ENCODE results near the gene MAD1L1. TPM values are rescaled to one million over a fixed set of nuclear protein-coding genes. Genes with fewer than 3 reads are reported as not detected.
A peak's percentile ranks its signal among the peaks of the same experiment; 100 is the strongest.

MAD1L1 gene
- total and polyA plus RNA-seq, 2 donors, result 23.1 to 27.4 TPM

GRCh38 chr7:1990001-1990670 is 242.6 kb downstream of the MAD1L1 start:
- H3K4me1 ChIP-seq (ENCODE audit: insufficient read depth), result no peaks in the 10 kb centered on the region
- no peak overlapping the region for H3K27ac ChIP-seq (ENCODE audit: low read depth)
- WGBS, result 72% methylated on average over 24 of the region's 24 CpGs
- DNase-seq (ENCODE audit: extremely low spot score), result no peak
- no peak overlapping the region for H3K4me3 ChIP-seq (ENCODE audit: low read depth, low read length)
- H3K36me3 ChIP-seq (ENCODE audit: insufficient read depth), result no peaks in the 10 kb centered on the region

DNA sequence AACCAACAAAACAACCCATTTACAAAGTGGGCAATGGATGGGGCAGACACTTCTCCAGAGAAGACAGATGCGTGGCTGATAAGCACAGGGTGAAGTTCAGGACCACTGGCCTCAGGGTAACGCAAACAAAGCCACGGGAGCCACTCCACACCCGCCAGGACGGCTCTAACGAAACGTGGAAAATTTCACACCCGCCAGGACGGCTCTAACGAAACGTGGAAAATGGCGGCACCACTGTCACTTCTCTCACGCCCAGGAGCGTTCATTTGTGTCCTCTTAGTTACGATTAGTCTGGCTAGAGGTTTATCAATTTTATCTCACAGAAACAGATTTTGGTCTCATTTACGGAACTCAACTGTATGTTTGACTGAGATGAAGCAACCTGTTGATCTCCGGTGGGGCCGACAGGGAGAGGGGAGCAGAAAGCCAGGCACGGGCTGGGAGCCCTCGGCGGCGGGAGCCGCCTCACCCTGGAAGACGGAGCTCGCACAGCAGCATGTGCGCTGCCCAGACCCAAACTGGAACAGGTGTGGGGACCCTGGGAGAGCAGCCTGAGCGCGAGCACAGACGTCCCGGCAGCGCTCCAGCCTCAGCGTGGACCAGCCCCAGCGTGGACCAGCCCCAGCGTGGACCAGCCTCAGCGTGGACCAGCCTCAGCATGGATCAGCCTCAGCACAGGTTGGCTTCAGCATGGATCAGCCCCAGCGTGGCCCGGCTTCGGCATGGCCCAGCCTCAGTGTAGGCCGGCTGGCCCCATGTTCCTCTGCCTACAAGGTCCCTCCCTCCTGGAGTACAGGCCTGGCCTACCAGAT is 243.5 kb downstream of the MAD1L1 start:
- Histone ChIP-seq H3K36me3 (ENCODE audit: insufficient read depth) (no peaks in the 10 kb centered on the region), H3K27ac (ENCODE audit: low read depth) (no peak overlapping the region), H3K4me1 (ENCODE audit: insufficient read depth) (no peaks in the 10 kb centered on the region), H3K4me3 (ENCODE audit: low read depth, low read length) (no peak overlapping the region)
- DNase-seq (ENCODE audit: extremely low spot score), result no peak
- WGBS, result 96% methylated on average over 39 of the region's 39 CpGs

- no peak overlapping the region for H3K27ac ChIP-seq (ENCODE audit: low read depth)
- DNase-seq (ENCODE audit: extremely low spot score), result no peak
- no peak overlapping the region for H3K4me3 ChIP-seq (ENCODE audit: low read depth, low read length)
- H3K4me1 ChIP-seq (ENCODE audit: insufficient read depth), result no peaks in the 10 kb centered on the region
- no peaks in the 10 kb centered on the region for H3K36me3 ChIP-seq (ENCODE audit: insufficient read depth)
- 97% methylated on average over 17 of the region's 17 CpGs for WGBS
These were observed 244.2 kb downstream of the MAD1L1 start for GRCh38 chr7:1988533-1988930.

GRCh38 chr7:1987591-1988532 is 244.9 kb downstream of the MAD1L1 start:
- 97% methylated on average over 43 of the region's 43 CpGs for WGBS
- H3K4me1 ChIP-seq (ENCODE audit: insufficient read depth), result no peaks in the 10 kb centered on the region
- no peak overlapping the region for H3K4me3 ChIP-seq (ENCODE audit: low read depth, low read length)
- no peak overlapping the region for H3K27ac ChIP-seq (ENCODE audit: low read depth)
- H3K36me3 ChIP-seq (ENCODE audit: insufficient read depth), result no peaks in the 10 kb centered on the region
- no peak for DNase-seq (ENCODE audit: extremely low spot score)

DNA sequence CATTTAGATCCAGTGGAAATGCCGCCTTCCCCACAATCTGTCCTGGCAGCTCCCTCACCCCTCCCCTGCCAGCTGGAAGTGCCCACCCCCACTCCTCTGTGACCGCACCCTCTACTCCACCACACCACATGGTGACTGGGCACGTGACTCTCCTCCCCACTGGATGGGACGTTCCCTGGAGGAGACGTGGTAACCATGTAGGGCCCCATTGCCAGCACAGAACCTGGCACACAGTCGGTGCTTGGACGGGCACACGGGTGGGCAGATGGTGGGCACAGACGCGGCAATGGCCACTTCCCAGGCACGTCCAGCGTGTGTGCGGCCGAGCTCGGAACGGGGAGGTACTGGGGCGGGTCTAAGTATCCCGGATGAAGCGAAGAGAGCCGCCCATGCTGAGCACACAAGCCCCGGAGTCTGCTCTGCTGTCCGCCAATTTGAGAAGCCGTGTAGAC is 245.6 kb downstream of the MAD1L1 start:
- WGBS, result 95% methylated on average over 23 of the region's 23 CpGs
- H3K4me3 ChIP-seq (ENCODE audit: low read depth, low read length), result no peak overlapping the region
- H3K4me1 ChIP-seq (ENCODE audit: insufficient read depth), result no peaks in the 10 kb centered on the region
- DNase-seq (ENCODE audit: extremely low spot score), result no peak
- no peaks in the 10 kb centered on the region for H3K36me3 ChIP-seq (ENCODE audit: insufficient read depth)
- H3K27ac ChIP-seq (ENCODE audit: low read depth), result no peak overlapping the region

DNA sequence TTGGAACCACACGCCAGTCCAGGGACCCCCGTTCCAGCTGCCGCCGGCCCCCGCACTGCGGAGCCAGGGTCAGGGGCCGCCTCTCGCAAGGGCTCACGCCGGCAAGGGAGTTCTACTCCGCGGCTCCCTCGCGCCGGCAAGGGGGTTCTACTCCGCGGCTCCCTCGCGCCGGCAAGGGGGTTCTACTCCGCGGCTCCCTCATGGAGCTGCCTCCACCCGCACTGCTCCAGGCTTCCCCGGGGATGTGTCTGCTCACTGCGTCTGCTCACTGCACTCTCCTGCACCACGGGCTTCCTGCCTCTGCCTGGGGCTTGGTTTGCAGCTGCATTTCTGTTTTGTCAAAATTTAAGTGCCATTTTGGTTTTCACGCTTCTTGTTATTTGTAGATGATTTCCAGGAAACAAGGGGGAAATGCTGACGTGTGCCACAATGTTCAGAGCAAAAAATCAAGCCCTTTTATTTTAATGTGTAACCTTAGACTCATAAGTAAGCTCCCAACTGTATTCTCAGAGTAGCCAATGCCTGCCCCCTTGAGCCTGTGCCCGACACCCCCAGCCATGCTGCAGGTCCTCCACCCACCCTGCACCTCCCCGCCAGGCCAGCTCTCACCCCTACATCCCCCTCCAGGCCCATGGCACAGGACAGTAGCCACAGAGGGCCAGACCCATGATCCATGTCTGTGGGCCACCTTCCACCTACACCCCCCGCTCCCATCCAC is 246.2 kb downstream of the MAD1L1 start:
- no peak overlapping the region for H3K27ac ChIP-seq (ENCODE audit: low read depth)
- no peak overlapping the region for H3K4me3 ChIP-seq (ENCODE audit: low read depth, low read length)
- no peaks in the 10 kb centered on the region for H3K4me1 ChIP-seq (ENCODE audit: insufficient read depth)
- 94% methylated on average over 31 of the region's 31 CpGs for WGBS
- no peaks in the 10 kb centered on the region for H3K36me3 ChIP-seq (ENCODE audit: insufficient read depth)
- DNase-seq (ENCODE audit: extremely low spot score), result no peak

GRCh38 chr7:1985936-1986335 is 246.8 kb downstream of the MAD1L1 start:
- Histone ChIP-seq H3K4me1 (ENCODE audit: insufficient read depth) (no peaks in the 10 kb centered on the region), H3K4me3 (ENCODE audit: low read depth, low read length) (no peak overlapping the region), H3K36me3 (ENCODE audit: insufficient read depth) (no peaks in the 10 kb centered on the region), H3K27ac (ENCODE audit: low read depth) (no peak overlapping the region)
- WGBS, result 92% methylated on average over 9 of the region's 9 CpGs
- no peak for DNase-seq (ENCODE audit: extremely low spot score)

DNA sequence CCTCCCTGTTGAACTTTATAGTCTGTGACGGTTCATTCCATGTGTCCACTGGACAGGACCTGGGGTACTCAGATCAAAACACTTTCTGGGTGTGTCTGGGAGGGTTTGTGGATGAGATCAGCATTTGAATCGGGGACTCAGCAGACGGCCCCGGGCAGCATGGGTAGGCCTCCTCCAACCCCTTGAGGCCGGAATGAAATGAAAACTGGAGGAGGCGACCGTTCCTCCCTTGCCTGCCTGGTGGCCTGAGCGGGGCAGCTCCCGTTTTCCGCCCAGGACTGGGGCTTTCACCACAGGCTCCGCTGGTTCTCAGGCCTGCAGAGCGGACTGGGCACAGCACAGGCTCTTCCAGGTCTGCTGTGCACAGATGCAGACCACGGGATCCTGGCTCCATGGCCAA is 247.7 kb downstream of the MAD1L1 start:
- Histone ChIP-seq H3K4me3 (ENCODE audit: low read depth, low read length) (no peak overlapping the region), H3K4me1 (ENCODE audit: insufficient read depth) (no peaks in the 10 kb centered on the region), H3K27ac (ENCODE audit: low read depth) (no peak overlapping the region), H3K36me3 (ENCODE audit: insufficient read depth) (no peaks in the 10 kb centered on the region)
- WGBS, result 88% methylated on average over 13 of the region's 13 CpGs
- no peak for DNase-seq (ENCODE audit: extremely low spot score)

DNA sequence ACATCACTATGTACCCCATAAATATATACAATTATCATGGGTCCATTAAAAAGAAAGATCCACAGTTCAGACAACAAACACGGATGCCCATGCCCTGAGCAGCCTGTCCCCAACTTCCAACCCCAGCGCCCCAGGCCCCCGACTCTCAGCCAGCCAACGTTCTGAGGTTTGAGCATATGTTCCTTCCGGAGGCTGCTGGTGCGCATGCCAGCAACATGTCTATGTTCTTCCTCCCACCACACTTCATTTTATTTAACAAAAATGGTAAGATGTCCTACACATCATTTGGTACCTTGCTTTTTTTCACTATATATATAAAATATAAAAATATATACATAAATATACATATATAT is 250.9 kb downstream of the MAD1L1 start:
- no peaks in the 10 kb centered on the region for H3K36me3 ChIP-seq (ENCODE audit: insufficient read depth)

GRCh38 chr7:1981201-1981877 is 251.4 kb downstream of the MAD1L1 start:
- Histone ChIP-seq H3K4me1 (ENCODE audit: insufficient read depth) (no peaks in the 10 kb centered on the region), H3K4me3 (ENCODE audit: low read depth, low read length) (no peak overlapping the region), H3K36me3 (ENCODE audit: insufficient read depth) (no peaks in the 10 kb centered on the region), H3K27ac (ENCODE audit: low read depth) (no peak overlapping the region)
- no peak for DNase-seq (ENCODE audit: extremely low spot score)
- WGBS, result 89% methylated on average over 19 of the region's 19 CpGs

More for the DNA sequence above, 250.9 kb downstream of the MAD1L1 start:
- no peak overlapping the region for H3K27ac ChIP-seq (ENCODE audit: low read depth)
- 90% methylated on average over 6 of the region's 6 CpGs for WGBS
- H3K4me3 ChIP-seq (ENCODE audit: low read depth, low read length), result no peak overlapping the region
- H3K4me1 ChIP-seq (ENCODE audit: insufficient read depth), result no peaks in the 10 kb centered on the region
- no peak for DNase-seq (ENCODE audit: extremely low spot score)

- Histone ChIP-seq H3K36me3 (ENCODE audit: insufficient read depth) (no peaks in the 10 kb centered on the region), H3K27ac (ENCODE audit: low read depth) (no peak overlapping the region), H3K4me3 (ENCODE audit: low read depth, low read length) (no peak overlapping the region), H3K4me1 (ENCODE audit: insufficient read depth) (no peaks in the 10 kb centered on the region)
- 89% methylated on average over 40 of the region's 40 CpGs for whole genome bisulfite sequencing
- DNase-seq (ENCODE audit: extremely low spot score), result peak; percentile 29
These were observed 252.9 kb downstream of the MAD1L1 start for GRCh38 chr7:1979591-1980560.

Data from urinary bladder (tissue), 4 donors.